ENCODE results near the gene ATXN7. TPM values are rescaled to one million over a fixed set of nuclear protein-coding genes. Genes with fewer than 3 reads are reported as not detected.

ATXN7 gene
- total and polyA plus RNA-seq, 2 of the 13 experiments (the other 11 are each of a cell fraction or from before 2014, with no cell fraction given), result 13.8 to 20.0 TPM

DNA sequence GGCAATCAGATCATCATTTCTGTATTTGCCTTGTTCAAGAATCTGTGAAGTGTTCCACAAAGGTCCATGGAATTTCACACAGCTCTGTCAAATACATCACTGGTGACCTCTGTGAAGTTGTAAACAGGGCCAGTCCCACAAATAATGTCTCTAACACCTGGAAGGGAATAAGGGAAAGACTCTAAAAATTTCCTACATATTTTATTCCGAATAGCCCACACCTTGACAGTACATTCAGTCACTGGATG lies 44.6 kb upstream of the ATXN7 start, which contains the start of gene C3orf49 (continued):
- TF ChIP-seq BCL6 (CRISPR knock-in tag; IDR thresholded peaks at IDR 0.05) (no peak), SIN3A (IDR thresholded peaks at IDR 0.05; ENCODE audit: borderline replicate concordance, low read depth, low read length) (no peak)
- TF ChIP-seq, protein P1, sequence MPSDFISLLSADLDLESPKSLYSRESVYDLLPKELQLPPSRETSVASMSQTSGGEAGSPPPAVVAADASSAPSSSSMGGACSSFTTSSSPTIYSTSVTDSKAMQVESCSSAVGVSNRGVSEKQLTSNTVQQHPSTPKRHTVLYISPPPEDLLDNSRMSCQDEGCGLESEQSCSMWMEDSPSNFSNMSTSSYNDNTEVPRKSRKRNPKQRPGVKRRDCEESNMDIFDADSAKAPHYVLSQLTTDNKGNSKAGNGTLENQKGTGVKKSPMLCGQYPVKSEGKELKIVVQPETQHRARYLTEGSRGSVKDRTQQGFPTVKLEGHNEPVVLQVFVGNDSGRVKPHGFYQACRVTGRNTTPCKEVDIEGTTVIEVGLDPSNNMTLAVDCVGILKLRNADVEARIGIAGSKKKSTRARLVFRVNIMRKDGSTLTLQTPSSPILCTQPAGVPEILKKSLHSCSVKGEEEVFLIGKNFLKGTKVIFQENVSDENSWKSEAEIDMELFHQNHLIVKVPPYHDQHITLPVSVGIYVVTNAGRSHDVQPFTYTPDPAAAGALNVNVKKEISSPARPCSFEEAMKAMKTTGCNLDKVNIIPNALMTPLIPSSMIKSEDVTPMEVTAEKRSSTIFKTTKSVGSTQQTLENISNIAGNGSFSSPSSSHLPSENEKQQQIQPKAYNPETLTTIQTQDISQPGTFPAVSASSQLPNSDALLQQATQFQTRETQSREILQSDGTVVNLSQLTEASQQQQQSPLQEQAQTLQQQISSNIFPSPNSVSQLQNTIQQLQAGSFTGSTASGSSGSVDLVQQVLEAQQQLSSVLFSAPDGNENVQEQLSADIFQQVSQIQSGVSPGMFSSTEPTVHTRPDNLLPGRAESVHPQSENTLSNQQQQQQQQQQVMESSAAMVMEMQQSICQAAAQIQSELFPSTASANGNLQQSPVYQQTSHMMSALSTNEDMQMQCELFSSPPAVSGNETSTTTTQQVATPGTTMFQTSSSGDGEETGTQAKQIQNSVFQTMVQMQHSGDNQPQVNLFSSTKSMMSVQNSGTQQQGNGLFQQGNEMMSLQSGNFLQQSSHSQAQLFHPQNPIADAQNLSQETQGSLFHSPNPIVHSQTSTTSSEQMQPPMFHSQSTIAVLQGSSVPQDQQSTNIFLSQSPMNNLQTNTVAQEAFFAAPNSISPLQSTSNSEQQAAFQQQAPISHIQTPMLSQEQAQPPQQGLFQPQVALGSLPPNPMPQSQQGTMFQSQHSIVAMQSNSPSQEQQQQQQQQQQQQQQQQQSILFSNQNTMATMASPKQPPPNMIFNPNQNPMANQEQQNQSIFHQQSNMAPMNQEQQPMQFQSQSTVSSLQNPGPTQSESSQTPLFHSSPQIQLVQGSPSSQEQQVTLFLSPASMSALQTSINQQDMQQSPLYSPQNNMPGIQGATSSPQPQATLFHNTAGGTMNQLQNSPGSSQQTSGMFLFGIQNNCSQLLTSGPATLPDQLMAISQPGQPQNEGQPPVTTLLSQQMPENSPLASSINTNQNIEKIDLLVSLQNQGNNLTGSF (CRISPR knock-in tag; IDR thresholded peaks at IDR 0.05), result no peak

GRCh38 chr3:63824309-63824708 lies 39.4 kb upstream of the ATXN7 start:
- ChIA-PET CTCF (ENCODE audit: low intra/inter-chr PET ratio, low total read pairs) (no interaction called here), POLR2A (no interaction called here)
- no peaks in the 10 kb centered on the region for H3K27me3 ChIP-seq (ENCODE audit: control insufficient read depth in 1 of 2, insufficient read depth in 2 of 2, low read length in 2 of 2)
- no peaks in the 10 kb centered on the region for H3K9me3 ChIP-seq (ENCODE audit: low read length)
- H3K9ac ChIP-seq (ENCODE audit: insufficient read depth, low read depth, low read length), result no peak overlapping the region
- H3K4me1 ChIP-seq (ENCODE audit: insufficient read depth, low read length), result no peaks in the 10 kb centered on the region
- FAIRE-seq, result no peak
- no peak overlapping the region for H2AFZ ChIP-seq (ENCODE audit: low read length)
- no peaks in the 10 kb centered on the region for H3K79me2 ChIP-seq (ENCODE audit: insufficient read depth, low read length)
- in situ Hi-C loops (cut with HindIII; ENCODE audit: extremely low pct_ligation_motif_present, low pct_unique_long_range_greater_than_20kb), result loop anchor here (25.0 kb wide), 1 partner anchor 1187 kb away; no protein-coding TSS in a partner anchor
- H3K4me3 ChIP-seq (replicated peaks in 1 of 3; ENCODE audit: insufficient read depth in 1 of 3, low read depth in 2 of 3, low read length in 3 of 3), result no peak overlapping the region
- ATAC-seq, result no peak
- no peaks in the 10 kb centered on the region for H3K36me3 ChIP-seq (replicated peaks in 1 of 2; ENCODE audit: control insufficient read depth in 1 of 2, insufficient read depth in 2 of 2, low read length in 2 of 2)
- DNase-seq (ENCODE audit: low spot score), result no peak
- no peak overlapping the region for H3K27ac ChIP-seq (ENCODE audit: extremely low read length, insufficient read depth, low read length)
- H4K20me1 ChIP-seq (ENCODE audit: insufficient read depth, low read length), result no peaks in the 10 kb centered on the region
- WGBS (ENCODE audit: low lambda C conversion rate), result 67% methylated on average over 4 of the region's 4 CpGs
- no peak overlapping the region for H3K4me2 ChIP-seq (ENCODE audit: low read depth, low read length)
- intact Hi-C loops (cut with micrococcal nuclease; ENCODE audit: unreplicated experiment), result no loop called here
- no TSS peak for BruUV-seq (replicated peaks)
- TF ChIP-seq ZNF530 (CRISPR knock-in tag; IDR thresholded peaks at IDR 0.05; ENCODE audit: low read depth) (no peak), ZNF205 (CRISPR knock-in tag; IDR thresholded peaks at IDR 0.05) (no peak), PITX1 (CRISPR knock-in tag; IDR thresholded peaks at IDR 0.05) (no peak), SP140L (CRISPR knock-in tag; IDR thresholded peaks at IDR 0.05; ENCODE audit: borderline replicate concordance) (no peak), MXD1 (CRISPR knock-in tag; IDR thresholded peaks at IDR 0.05) (no peak), BRCA1 (CRISPR knock-in tag; IDR thresholded peaks at IDR 0.05) (no peak)
- TF ChIP-seq, protein P2, sequence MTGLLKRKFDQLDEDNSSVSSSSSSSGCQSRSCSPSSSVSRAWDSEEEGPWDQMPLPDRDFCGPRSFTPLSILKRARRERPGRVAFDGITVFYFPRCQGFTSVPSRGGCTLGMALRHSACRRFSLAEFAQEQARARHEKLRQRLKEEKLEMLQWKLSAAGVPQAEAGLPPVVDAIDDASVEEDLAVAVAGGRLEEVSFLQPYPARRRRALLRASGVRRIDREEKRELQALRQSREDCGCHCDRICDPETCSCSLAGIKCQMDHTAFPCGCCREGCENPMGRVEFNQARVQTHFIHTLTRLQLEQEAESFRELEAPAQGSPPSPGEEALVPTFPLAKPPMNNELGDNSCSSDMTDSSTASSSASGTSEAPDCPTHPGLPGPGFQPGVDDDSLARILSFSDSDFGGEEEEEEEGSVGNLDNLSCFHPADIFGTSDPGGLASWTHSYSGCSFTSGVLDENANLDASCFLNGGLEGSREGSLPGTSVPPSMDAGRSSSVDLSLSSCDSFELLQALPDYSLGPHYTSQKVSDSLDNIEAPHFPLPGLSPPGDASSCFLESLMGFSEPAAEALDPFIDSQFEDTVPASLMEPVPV (CRISPR knock-in tag; IDR thresholded peaks at IDR 0.05), result no peak
- TF ChIP-seq, protein P3, sequence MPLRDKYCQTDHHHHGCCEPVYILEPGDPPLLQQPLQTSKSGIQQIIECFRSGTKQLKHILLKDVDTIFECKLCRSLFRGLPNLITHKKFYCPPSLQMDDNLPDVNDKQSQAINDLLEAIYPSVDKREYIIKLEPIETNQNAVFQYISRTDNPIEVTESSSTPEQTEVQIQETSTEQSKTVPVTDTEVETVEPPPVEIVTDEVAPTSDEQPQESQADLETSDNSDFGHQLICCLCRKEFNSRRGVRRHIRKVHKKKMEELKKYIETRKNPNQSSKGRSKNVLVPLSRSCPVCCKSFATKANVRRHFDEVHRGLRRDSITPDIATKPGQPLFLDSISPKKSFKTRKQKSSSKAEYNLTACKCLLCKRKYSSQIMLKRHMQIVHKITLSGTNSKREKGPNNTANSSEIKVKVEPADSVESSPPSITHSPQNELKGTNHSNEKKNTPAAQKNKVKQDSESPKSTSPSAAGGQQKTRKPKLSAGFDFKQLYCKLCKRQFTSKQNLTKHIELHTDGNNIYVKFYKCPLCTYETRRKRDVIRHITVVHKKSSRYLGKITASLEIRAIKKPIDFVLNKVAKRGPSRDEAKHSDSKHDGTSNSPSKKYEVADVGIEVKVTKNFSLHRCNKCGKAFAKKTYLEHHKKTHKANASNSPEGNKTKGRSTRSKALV (CRISPR knock-in tag; IDR thresholded peaks at IDR 0.05), result no peak
- TF ChIP-seq, protein P4, sequence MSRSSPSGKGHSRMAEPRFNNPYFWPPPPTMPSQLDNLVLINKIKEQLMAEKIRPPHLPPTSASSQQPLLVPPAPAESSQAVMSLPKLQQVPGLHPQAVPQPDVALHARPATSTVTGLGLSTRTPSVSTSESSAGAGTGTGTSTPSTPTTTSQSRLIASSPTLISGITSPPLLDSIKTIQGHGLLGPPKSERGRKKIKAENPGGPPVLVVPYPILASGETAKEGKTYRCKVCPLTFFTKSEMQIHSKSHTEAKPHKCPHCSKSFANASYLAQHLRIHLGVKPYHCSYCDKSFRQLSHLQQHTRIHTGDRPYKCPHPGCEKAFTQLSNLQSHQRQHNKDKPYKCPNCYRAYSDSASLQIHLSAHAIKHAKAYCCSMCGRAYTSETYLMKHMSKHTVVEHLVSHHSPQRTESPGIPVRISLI (CRISPR knock-in tag; IDR thresholded peaks at IDR 0.05; ENCODE audit: borderline replicate concordance), result no peak
- TF ChIP-seq, protein P5, sequence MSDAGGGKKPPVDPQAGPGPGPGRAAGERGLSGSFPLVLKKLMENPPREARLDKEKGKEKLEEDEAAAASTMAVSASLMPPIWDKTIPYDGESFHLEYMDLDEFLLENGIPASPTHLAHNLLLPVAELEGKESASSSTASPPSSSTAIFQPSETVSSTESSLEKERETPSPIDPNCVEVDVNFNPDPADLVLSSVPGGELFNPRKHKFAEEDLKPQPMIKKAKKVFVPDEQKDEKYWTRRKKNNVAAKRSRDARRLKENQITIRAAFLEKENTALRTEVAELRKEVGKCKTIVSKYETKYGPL (CRISPR knock-in tag; IDR thresholded peaks at IDR 0.05), result no peak

Data from HepG2 (cell line).